Measurements from ENCODE around the gene OOSP3.

OOSP3 gene

GRCh38 chr11:59854871-59855270 is 23.7 kb upstream of the OOSP3 start:
- no peak for TF ChIP-seq FOXP2 (optimal IDR thresholded peaks at IDR 0.05; ENCODE audit: borderline replicate concordance, extremely low read depth, extremely low read length, insufficient read depth)
- TF ChIP-seq SIN3A (IDR thresholded peaks at IDR 0.05; ENCODE audit: borderline replicate concordance, insufficient read depth, low read length): no peak

GRCh38 chr11:59857439-59858434 is 20.8 kb upstream of the OOSP3 start:
- TF ChIP-seq SIN3A (IDR thresholded peaks at IDR 0.05; ENCODE audit: borderline replicate concordance, insufficient read depth, low read length) (no peak), REST (IDR thresholded peaks at IDR 0.05; ENCODE audit: insufficient read depth in 1 of 2, low read depth in 2 of 2, low read length in 2 of 2) (no peak)

DNA sequence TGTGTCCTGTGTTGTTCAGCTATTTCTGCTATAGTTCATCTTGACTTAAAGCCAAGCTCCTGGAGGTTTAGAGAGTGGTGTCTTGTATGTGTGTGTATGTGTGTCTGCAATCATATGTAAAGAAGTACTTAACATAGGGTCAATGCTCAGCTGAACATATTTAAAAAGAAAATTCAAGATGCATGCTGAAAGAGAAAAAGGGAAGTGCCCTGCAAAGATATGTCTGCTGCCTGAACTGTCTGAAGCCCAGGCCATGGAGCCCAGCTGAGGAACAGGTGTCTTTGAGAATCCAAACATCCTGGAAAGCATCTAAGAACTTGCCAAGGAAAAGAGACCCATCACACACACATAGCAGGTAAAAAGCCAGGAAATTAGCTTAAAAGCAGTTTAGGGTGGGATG is 18.9 kb upstream of the OOSP3 start:
- TF ChIP-seq POLR2AphosphoS5 (IDR thresholded peaks at IDR 0.05; ENCODE audit: low read depth, low read length): no peak
- no peak for TF ChIP-seq REST (IDR thresholded peaks at IDR 0.05; ENCODE audit: insufficient read depth in 1 of 2, low read depth in 2 of 2, low read length in 2 of 2)
- TF ChIP-seq SIN3A (IDR thresholded peaks at IDR 0.05; ENCODE audit: borderline replicate concordance, insufficient read depth, low read length): no peak
- TF ChIP-seq TAF1 (IDR thresholded peaks at IDR 0.05; ENCODE audit: borderline replicate concordance, insufficient read depth, low read length): no peak
- TF ChIP-seq FOXP2 (optimal IDR thresholded peaks at IDR 0.05; ENCODE audit: borderline replicate concordance, extremely low read depth, extremely low read length, insufficient read depth): no peak

DNA sequence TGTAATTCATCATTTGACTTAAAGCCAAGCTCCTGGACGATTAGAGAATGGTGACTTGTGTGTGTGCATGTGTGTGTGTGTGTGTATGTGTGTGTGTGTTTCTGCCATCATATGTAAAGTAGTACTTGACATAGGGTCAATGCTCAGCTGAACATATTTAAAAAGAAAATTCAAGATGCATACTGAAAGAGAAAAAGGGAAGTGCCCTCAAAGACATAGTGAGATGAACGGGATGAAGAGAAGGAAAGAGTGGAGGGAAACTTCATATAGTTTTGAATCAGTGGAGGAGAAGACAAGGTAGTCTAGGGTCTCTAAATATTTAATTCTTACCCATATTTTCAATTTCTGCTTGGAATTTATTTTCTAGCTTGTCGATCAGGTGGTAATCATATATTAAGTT is 16.3 kb upstream of the OOSP3 start:
- TF ChIP-seq REST (IDR thresholded peaks at IDR 0.05; ENCODE audit: insufficient read depth in 1 of 2, low read depth in 2 of 2, low read length in 2 of 2) (no peak), SIN3A (IDR thresholded peaks at IDR 0.05; ENCODE audit: borderline replicate concordance, insufficient read depth, low read length) (no peak), POLR2AphosphoS5 (IDR thresholded peaks at IDR 0.05; ENCODE audit: low read depth, low read length) (no peak), TAF1 (IDR thresholded peaks at IDR 0.05; ENCODE audit: borderline replicate concordance, insufficient read depth, low read length) (no peak), FOXP2 (optimal IDR thresholded peaks at IDR 0.05; ENCODE audit: borderline replicate concordance, extremely low read depth, extremely low read length, insufficient read depth) (no peak)

DNA sequence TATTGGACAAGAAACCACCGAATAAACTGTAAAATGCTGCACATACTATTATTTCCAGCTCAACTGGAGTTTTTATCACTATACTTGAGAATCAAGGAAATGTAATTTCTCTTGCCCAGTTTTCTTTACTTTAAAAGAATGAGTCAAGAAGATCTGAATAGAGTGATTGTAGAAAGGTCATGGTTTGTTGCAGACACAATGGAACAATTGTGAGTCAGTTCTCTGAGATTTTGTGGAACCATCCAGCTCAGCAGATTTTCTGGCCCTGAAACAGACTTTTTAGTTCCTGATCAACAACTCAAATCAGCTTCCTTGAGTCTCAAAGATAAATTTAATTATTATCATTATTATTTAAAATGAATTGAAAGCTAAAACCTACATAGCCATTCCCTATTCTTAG is 13.6 kb upstream of the OOSP3 start:
- no peak for TF ChIP-seq POLR2AphosphoS5 (IDR thresholded peaks at IDR 0.05; ENCODE audit: low read depth, low read length)
- no peak for TF ChIP-seq FOXP2 (optimal IDR thresholded peaks at IDR 0.05; ENCODE audit: borderline replicate concordance, extremely low read depth, extremely low read length, insufficient read depth)
- no peak for TF ChIP-seq TAF1 (IDR thresholded peaks at IDR 0.05; ENCODE audit: borderline replicate concordance, insufficient read depth, low read length)
- no peak for TF ChIP-seq SIN3A (IDR thresholded peaks at IDR 0.05; ENCODE audit: borderline replicate concordance, insufficient read depth, low read length)
- TF ChIP-seq REST (IDR thresholded peaks at IDR 0.05; ENCODE audit: insufficient read depth in 1 of 2, low read depth in 2 of 2, low read length in 2 of 2): no peak
